ENCODE results near the gene GALNT18. TPM values are rescaled to one million over a fixed set of nuclear protein-coding genes. Genes with fewer than 3 reads are reported as not detected.

Gene GALNT18
- polyA plus RNA-seq, 1 experiment, result 4.1 TPM

DNA sequence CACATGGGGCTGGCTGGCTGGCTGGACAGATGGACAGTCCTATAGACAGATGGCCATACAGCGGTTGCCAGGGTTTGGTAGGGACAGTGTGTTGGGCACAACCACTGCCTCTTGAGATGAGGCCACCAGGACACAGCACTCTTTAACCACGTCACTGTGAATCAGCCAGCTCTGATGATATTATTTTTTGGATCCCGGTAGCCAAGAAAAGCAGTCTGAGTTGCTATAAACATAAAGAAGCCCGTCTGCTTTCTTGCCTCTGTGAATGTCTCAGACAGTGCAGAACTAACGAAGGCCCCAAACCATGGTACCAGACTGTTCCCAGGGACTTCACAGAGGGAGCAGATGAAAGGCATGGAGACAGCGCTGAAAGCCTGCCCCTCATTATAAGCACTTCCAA is 152.9 kb downstream of the GALNT18 start:
- no peak overlapping the region for H3K4me3 ChIP-seq (ENCODE audit: low read depth, low read length)
- ChIA-PET CTCF (no interaction called here), POLR2A (no interaction called here)
- H3K27me3 ChIP-seq (ENCODE audit: control insufficient read depth, insufficient read depth, low read length), result 0 out of 2 replicates have a peak, but pooled peaks cover 2% of the 10 kb centered on the region
- H3K36me3 ChIP-seq (ENCODE audit: control insufficient read depth, insufficient read depth, low read length), result no peaks in the 10 kb centered on the region
- TF ChIP-seq, protein P1, sequence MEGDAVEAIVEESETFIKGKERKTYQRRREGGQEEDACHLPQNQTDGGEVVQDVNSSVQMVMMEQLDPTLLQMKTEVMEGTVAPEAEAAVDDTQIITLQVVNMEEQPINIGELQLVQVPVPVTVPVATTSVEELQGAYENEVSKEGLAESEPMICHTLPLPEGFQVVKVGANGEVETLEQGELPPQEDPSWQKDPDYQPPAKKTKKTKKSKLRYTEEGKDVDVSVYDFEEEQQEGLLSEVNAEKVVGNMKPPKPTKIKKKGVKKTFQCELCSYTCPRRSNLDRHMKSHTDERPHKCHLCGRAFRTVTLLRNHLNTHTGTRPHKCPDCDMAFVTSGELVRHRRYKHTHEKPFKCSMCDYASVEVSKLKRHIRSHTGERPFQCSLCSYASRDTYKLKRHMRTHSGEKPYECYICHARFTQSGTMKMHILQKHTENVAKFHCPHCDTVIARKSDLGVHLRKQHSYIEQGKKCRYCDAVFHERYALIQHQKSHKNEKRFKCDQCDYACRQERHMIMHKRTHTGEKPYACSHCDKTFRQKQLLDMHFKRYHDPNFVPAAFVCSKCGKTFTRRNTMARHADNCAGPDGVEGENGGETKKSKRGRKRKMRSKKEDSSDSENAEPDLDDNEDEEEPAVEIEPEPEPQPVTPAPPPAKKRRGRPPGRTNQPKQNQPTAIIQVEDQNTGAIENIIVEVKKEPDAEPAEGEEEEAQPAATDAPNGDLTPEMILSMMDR (IDR thresholded peaks at IDR 0.05; ENCODE audit: insufficient read depth, low read depth, low read length), result no peak
- no peak for DNase-seq (ENCODE audit: low read depth)

DNA sequence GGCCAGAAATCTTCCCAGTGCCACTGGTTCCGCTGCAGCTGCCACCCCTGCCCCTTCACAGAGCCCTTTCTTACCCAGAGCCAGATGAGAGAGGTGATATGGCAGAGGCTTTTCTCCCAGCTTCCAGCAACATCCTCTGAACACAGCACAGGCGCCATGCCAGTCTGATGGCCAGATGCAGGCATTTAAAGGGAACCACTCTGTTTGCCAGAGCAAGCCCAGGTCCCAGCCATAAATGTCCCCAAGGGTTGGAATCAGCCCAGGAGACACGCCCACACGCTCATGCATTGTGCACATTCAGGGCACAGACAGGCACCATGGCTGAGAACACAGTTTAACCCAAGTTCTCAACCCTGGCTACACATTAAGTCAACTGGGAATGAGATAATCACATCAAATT is 154.5 kb downstream of the GALNT18 start:
- DNase-seq (ENCODE audit: low read depth), result no peak
- TF ChIP-seq, protein P1 (IDR thresholded peaks at IDR 0.05; ENCODE audit: insufficient read depth, low read depth, low read length), result no peak
- Histone ChIP-seq H3K4me3 (ENCODE audit: low read depth, low read length) (no peak overlapping the region), H3K27me3 (ENCODE audit: control insufficient read depth, insufficient read depth, low read length) (0 out of 2 replicates have a peak, but pooled peaks cover 2% of the 10 kb centered on the region), H3K36me3 (ENCODE audit: control insufficient read depth, insufficient read depth, low read length) (no peaks in the 10 kb centered on the region)
- CTCF ChIA-PET, result interaction anchor here (0.5 kb wide), 1 partner anchor 180 kb away, joined by 3 read pairs; no protein-coding TSS in a partner anchor
- POLR2A ChIA-PET, result no interaction called here

DNA sequence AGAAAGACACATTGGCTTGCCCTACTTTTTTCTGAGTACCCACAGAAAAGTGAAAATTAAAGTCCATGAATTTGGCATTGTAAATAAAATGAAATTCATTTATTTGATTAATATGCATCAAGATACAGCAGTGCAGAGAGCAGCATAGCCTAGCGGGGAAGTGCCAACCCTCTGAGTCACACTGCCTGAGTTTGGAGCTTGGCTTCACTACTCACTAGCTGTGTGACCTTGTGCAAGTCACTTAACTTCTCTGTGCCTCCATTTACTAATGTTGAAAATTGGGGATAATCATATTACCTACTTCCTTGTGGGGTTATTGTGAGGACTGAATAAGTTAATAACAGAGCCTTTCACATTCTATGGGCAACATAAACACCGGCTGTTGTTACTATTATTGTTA is 157.2 kb downstream of the GALNT18 start:
- Histone ChIP-seq H3K27me3 (ENCODE audit: control insufficient read depth, insufficient read depth, low read length) (0 out of 2 replicates have a peak, but pooled peaks cover 4% of the 10 kb centered on the region), H3K4me3 (ENCODE audit: low read depth, low read length) (no peak overlapping the region), H3K36me3 (ENCODE audit: control insufficient read depth, insufficient read depth, low read length) (no peaks in the 10 kb centered on the region)
- no peak for DNase-seq (ENCODE audit: low read depth)
- POLR2A ChIA-PET, result no interaction called here
- CTCF ChIA-PET, result no interaction called here
- TF ChIP-seq, protein P1 (IDR thresholded peaks at IDR 0.05; ENCODE audit: insufficient read depth, low read depth, low read length), result no peak

DNA sequence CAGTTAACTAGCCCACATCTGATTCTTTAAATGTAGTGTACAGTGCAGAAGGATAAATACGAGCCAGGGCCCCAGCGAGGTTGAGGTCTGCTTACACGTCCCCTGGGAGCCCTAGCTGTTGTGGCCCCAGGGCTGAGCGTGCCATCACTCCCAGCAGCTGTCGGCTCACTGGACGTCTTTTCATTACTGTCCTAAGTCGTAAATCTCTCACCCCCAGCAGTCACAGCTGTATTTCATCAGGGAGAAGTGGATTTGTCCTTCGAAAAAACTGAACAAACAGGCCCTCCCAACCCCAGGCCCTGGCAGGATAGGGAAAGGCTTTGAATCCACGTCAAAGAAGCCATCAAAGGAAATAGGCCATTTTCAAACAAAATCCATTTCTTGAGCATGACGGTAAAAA is 158.4 kb downstream of the GALNT18 start:
- TF ChIP-seq, protein P1 (IDR thresholded peaks at IDR 0.05; ENCODE audit: insufficient read depth, low read depth, low read length), result no peak
- CTCF ChIA-PET, result interaction anchor here (1.0 kb wide), 1 partner anchor 14 kb away, joined by 3 read pairs; no protein-coding TSS in a partner anchor
- Histone ChIP-seq H3K4me3 (ENCODE audit: low read depth, low read length) (no peak overlapping the region), H3K36me3 (ENCODE audit: control insufficient read depth, insufficient read depth, low read length) (no peaks in the 10 kb centered on the region), H3K27me3 (ENCODE audit: control insufficient read depth, insufficient read depth, low read length) (0 out of 2 replicates have a peak, but pooled peaks cover 2% of the 10 kb centered on the region)
- POLR2A ChIA-PET, result no interaction called here
- DNase-seq (ENCODE audit: low read depth), result no peak

DNA sequence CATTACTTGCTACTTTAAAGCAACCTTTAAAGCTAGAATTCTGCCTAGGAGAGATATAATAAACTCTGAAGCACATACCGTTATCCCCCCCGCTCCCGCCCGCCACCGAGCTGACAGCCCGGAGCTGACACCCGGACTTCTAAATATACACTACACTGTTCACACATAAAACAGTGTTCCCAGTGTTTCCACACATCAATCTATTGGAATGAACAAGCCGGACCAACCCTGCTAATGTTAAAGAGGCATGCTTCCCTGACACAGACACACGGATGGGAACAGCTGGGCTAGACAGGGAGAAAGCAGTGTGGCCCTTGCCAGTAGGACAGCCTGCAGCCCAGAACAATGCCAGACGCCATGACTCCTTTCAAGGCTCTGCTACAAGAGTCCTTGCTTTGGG is 160.3 kb downstream of the GALNT18 start:
- CTCF ChIA-PET, result no interaction called here
- no peak for DNase-seq (ENCODE audit: low read depth)

More for the DNA sequence above, 160.3 kb downstream of the GALNT18 start:
- H3K27me3 ChIP-seq (ENCODE audit: control insufficient read depth, insufficient read depth, low read length), result 0 out of 2 replicates have a peak, but pooled peaks cover 2% of the 10 kb centered on the region
- POLR2A ChIA-PET, result no interaction called here
- TF ChIP-seq, protein P1 (IDR thresholded peaks at IDR 0.05; ENCODE audit: insufficient read depth, low read depth, low read length), result no peak
- no peaks in the 10 kb centered on the region for H3K36me3 ChIP-seq (ENCODE audit: control insufficient read depth, insufficient read depth, low read length)
- no peak overlapping the region for H3K4me3 ChIP-seq (ENCODE audit: low read depth, low read length)
